GOT3 (cell line): ENCODE measurements around the gene DUOXA2.
"Not testable (repeated sequence)": the region's sequence is repeated elsewhere in the genome, so short reads cannot be mapped to it uniquely, and the experiment has no call there.

Experiments
- DNase-seq: peaks from one replicate; lab custom pipeline; 2025; ENCODE audit warnings: mixed read lengths; lab: John Stamatoyannopoulos, UW

Gene DUOXA2

GRCh38 chr15:45095661-45096060 is 18.5 kb upstream of the DUOXA2 start:
- no peak for DNase-seq

- no peak for DNase-seq
These were observed 16.7 kb upstream of the DUOXA2 start for GRCh38 chr15:45097466-45097865.

GRCh38 chr15:45099549-45100165 is 14.5 kb upstream of the DUOXA2 start:
- no peak for DNase-seq

- no peak for DNase-seq
These were observed 13.1 kb upstream of the DUOXA2 start for GRCh38 chr15:45100884-45101625.

- no peak for DNase-seq
These were observed 12.4 kb upstream of the DUOXA2 start for GRCh38 chr15:45101749-45102148.

- no peak for DNase-seq
These were observed 11.9 kb upstream of the DUOXA2 start for GRCh38 chr15:45102226-45102625.

- DNase-seq: not testable (repeated sequence)
These were observed 10.0 kb upstream of the DUOXA2 start for GRCh38 chr15:45104170-45104569.

- DNase-seq: no peak
These were observed 8.5 kb upstream of the DUOXA2 start for GRCh38 chr15:45105586-45105985.

GRCh38 chr15:45106002-45106790 is 7.9 kb upstream of the DUOXA2 start:
- DNase-seq: no peak

- DNase-seq: no peak
These were observed 6.0 kb upstream of the DUOXA2 start for GRCh38 chr15:45107941-45108630.

GRCh38 chr15:45110256-45110820 is 3.8 kb upstream of the DUOXA2 start:
- DNase-seq: no peak

- no peak for DNase-seq
These were observed 2.6 kb upstream of the DUOXA2 start for GRCh38 chr15:45111390-45112142.

- no peak for DNase-seq
These were observed 2.0 kb upstream of the DUOXA2 start for GRCh38 chr15:45112143-45112590.

- DNase-seq: no peak
These were observed 1.3 kb upstream of the DUOXA2 start for GRCh38 chr15:45112591-45113379.

GRCh38 chr15:45113380-45113990 is 641 bp upstream of the DUOXA2 start:
- DNase-seq: no peak

- no peak for DNase-seq
These were observed 592 bp downstream of the DUOXA2 start for GRCh38 chr15:45114751-45115085.

GRCh38 chr15:45115312-45115820 is 1.2 kb downstream of the DUOXA2 start:
- no peak for DNase-seq

- no peak for DNase-seq
These were observed 1.9 kb downstream of the DUOXA2 start for GRCh38 chr15:45116006-45116481.

- DNase-seq: no peak
These were observed 2.6 kb downstream of the DUOXA2 start for GRCh38 chr15:45116482-45117307.
